ENCODE data around the gene CCNO.

DNA sequence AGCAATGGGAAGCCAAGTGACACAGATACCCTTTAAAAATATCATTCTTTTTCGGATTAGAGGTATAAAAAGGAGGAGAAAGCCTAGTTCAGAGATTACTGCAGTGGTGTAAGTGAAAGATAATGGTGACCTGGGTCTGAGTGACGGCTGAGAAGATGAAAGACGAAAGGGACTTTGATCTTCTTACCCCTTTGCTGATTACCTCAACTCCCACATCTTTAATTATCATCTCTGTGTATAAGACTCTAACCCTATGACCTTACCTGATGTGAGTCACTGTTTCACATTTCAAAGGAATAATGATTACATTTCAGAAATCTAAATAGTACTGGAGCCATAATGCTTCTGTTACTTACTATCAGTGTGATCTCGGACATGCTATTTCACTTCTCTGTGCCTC, 21.4 kb upstream of the CCNO start:
- TF ChIP-seq, protein P1, sequence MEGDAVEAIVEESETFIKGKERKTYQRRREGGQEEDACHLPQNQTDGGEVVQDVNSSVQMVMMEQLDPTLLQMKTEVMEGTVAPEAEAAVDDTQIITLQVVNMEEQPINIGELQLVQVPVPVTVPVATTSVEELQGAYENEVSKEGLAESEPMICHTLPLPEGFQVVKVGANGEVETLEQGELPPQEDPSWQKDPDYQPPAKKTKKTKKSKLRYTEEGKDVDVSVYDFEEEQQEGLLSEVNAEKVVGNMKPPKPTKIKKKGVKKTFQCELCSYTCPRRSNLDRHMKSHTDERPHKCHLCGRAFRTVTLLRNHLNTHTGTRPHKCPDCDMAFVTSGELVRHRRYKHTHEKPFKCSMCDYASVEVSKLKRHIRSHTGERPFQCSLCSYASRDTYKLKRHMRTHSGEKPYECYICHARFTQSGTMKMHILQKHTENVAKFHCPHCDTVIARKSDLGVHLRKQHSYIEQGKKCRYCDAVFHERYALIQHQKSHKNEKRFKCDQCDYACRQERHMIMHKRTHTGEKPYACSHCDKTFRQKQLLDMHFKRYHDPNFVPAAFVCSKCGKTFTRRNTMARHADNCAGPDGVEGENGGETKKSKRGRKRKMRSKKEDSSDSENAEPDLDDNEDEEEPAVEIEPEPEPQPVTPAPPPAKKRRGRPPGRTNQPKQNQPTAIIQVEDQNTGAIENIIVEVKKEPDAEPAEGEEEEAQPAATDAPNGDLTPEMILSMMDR (IDR thresholded peaks at IDR 0.05 in 2 of 3, conservative IDR thresholded peaks at IDR 0.05 in 1 of 3; ENCODE audit: borderline replicate concordance in 1 of 3, insufficient read depth in 1 of 3, low read depth in 2 of 3, low read length in 2 of 3): no peak
- no peak for TF ChIP-seq EZH2 (IDR thresholded peaks at IDR 0.05)
